H1 (cell line): Measurements from ENCODE around the gene ATG9B. TPM values are rescaled to one million over a fixed set of nuclear protein-coding genes. Genes with fewer than 3 reads are reported as not detected.

Source experiments
- CBX8 ChIP-seq: fragments of 300-800, 300-1000 bp; sonication (generic); IDR thresholded peaks from 2 replicates; pipeline ENCODE4 v1.7.1; 2016; ENCODE audit warnings: low read depth, low read length, borderline replicate concordance
- JUN ChIP-seq: IDR thresholded peaks from 2 replicates; pipeline ENCODE4 v1.6.1; 2011; ENCODE audit warnings: low read depth, mild to moderate bottlenecking, improper control_type of control experiment, low read length
- POU5F1 ChIP-seq: IDR thresholded peaks from 2 replicates; pipeline ENCODE4 v1.6.1; 2011; ENCODE audit warnings: low read depth, mild to moderate bottlenecking, low read length, moderate library complexity
- polyA plus RNA-seq, 7 experiments: library from polyadenylated mRNA; depleted of rRNA in 3 of 7; stranded (reverse) in 5 of 7; unstranded in 2 of 7; fragments of >200 nt in 5 of 7; fragments of 200-250 nt in 2 of 7; gene quantifications; 1 replicate in 5 of 7; 2 replicates in 1 of 7; 4 replicates in 1 of 7; pipeline versions ENCODE4 v1.2.1 to v1.2.3, GENCODE V29; 2011 to 2013; ENCODE audit warnings: missing spikeins in 2 of 7, mixed read lengths in 2 of 7
- total RNA-seq: library from RNA; stranded (reverse); fragmentation: NEBNext Ultra II Directional; extraction: Animal tissue kit (Norgen Biotek cat#: 25700); gene quantifications from 2 replicates; pipeline ENCODE4 v1.2.1, GENCODE V29; 2021

Gene ATG9B
- total and polyA plus RNA-seq, 2 of the 8 experiments (the other 6 are each of a cell fraction or from before 2014, with no cell fraction given) = 1.4 to 2.3 TPM

DNA sequence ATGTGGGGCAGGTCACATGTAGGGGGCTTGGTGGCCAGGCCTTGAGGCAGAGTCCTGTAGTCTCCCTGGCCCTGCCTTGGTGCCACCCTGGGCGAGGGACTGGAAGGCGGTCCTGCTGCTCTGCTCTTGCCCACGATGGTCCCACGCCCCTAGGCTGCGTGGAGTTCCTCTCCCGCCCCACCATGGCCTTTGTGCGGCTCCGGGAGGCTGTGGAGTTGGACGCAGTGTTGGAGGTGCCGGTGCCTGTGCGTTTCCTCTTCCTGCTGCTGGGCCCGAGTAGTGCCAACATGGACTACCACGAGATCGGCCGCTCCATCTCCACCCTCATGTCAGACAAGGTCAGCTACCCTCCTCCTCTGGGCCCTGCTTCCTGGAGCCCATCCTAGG is 46.3 kb upstream of the ATG9B start (continued):
- no peak for TF ChIP-seq JUN
- no peak for TF ChIP-seq CBX8
- no peak for TF ChIP-seq POU5F1
